Choroid plexus epithelial cell (primary cell): ENCODE measurements around the gene GANC.

Experiments used
- DNase-seq: peaks from one replicate; pipeline ENCODE4 v3.0.0-alpha.2; 2010; ENCODE audit warnings: low read depth
- H3K4me3 ChIP-seq: 2 replicates; pipeline ENCODE4 v1.5.1; 2011; ENCODE audit warnings: low read depth, mild to moderate bottlenecking, control low read depth, low read length, moderate library complexity
- TF ChIP-seq, protein P1 (sequence below): conservative IDR thresholded peaks from 2 replicates; pipeline ENCODE4 v1.5.1; 2011; ENCODE audit warnings: low read depth, mild to moderate bottlenecking, control low read depth, inconsistent platforms, low read length, moderate library complexity

GANC gene

GRCh38 chr15:42402455-42403205, 129.6 kb downstream of the GANC start:
- DNase-seq, result no peak
- H3K4me3 ChIP-seq, result no peak overlapping the region

DNA sequence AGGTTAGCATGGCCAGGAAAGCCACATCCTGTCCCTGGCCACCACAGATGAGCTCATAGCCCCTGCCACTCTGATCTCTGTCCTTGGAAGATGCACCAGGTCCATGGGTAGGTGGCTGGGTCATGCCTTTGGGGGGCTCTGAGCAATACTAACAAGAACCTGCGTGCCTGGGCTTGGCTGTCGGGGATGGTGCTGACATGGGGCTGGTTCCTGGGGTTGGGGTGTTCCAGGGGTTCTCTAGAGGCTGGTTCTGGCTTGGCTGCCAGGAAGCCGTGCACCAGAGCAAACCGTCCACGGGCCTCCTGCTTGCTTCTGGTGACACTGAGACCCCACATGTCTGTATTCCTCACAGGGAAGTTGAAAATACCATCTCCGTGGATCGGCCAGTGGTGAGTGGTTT, 130.4 kb downstream of the GANC start:
- DNase-seq, result no peak
- TF ChIP-seq, protein P1, sequence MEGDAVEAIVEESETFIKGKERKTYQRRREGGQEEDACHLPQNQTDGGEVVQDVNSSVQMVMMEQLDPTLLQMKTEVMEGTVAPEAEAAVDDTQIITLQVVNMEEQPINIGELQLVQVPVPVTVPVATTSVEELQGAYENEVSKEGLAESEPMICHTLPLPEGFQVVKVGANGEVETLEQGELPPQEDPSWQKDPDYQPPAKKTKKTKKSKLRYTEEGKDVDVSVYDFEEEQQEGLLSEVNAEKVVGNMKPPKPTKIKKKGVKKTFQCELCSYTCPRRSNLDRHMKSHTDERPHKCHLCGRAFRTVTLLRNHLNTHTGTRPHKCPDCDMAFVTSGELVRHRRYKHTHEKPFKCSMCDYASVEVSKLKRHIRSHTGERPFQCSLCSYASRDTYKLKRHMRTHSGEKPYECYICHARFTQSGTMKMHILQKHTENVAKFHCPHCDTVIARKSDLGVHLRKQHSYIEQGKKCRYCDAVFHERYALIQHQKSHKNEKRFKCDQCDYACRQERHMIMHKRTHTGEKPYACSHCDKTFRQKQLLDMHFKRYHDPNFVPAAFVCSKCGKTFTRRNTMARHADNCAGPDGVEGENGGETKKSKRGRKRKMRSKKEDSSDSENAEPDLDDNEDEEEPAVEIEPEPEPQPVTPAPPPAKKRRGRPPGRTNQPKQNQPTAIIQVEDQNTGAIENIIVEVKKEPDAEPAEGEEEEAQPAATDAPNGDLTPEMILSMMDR, result no peak
- no peak overlapping the region for H3K4me3 ChIP-seq

More at GRCh38 chr15:42402455-42403205, 129.6 kb downstream of the GANC start:
- TF ChIP-seq, protein P1, result no peak

DNA sequence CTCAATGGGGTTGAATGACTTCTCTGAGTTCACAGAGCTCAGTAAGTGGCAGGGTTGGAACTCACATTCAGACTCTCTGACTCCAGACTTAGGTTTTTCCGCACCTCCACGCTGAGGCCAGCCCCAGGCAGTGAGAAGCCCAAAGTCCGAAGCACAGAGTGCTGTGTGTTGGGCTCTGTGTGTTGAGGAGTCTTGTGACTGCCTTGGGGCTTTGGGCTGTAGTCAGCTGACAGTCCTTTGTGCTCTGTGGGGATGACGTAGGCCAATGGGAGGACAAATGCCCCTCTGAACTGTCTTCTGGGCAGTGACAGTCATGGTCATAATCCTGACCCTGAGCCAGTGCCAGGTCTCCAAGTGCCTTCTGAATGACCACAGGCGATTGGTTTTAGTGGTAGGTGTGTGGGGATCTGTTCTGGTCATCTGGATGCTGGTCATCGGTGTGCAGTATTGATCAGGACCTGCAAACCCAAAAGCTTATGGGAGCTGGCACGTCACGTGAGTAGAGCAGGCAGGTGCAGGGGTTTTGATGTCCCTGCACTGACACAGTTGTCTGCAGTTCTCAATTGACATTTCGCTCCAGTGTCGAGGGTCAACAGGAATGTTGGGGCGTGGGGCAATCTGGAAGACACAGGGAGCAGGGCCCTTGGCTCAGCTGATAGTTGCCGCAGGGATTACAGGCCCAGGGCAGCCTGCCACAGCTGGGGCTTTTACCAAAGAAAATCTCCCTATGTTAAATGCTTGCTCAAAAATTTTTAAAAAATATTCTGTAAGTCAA, 131.6 kb downstream of the GANC start:
- TF ChIP-seq, protein P1, result no peak
- DNase-seq, result no peak
- H3K4me3 ChIP-seq, result no peak overlapping the region

DNA sequence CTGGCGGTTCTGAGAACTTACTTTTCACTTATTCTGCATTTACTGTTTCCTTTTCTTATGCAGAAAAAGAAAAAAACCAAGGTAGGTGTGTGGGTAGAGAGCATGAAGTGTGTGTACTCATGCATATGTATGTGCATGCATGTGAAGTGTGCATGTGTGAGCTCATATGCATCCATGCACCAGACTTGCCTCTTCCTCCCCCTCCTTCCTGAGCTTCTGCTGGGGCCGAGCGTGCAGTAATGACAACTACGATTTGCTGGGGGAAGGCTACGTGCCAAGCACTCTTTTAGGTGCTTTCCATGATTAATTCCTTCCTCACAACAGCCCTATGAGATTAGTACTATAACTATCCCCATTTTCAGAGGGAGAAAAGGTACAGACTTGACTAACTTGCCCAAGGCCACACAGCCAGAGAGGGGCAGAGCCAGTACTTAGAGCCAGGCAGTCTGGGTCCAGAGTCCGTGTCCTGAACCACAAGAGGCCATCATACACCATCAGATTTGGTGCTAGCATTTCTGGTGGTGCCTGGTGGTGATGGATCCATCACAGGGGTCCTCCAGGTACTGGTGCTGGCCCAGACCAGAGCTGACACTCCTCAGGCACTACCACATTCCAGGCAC, 133.0 kb downstream of the GANC start:
- DNase-seq, result no peak
- no peak overlapping the region for H3K4me3 ChIP-seq
- TF ChIP-seq, protein P1, result no peak
